H1 (cell line): ENCODE measurements around the gene BCAR3. TPM values are rescaled to one million over a fixed set of nuclear protein-coding genes. Genes with fewer than 3 reads are reported as not detected.

Experiments
- CTCF ChIA-PET: fragments of 300-600 bp; sonication (Branson Sonifier 250); formaldehyde crosslinking; loops from one replicate; lab custom pipeline; 2021; ENCODE audit not compliant: partially characterized antibody; lab: Charles Lee
- POLR2A ChIA-PET: fragments of 300-600 bp; sonication (Branson Sonifier 250); formaldehyde crosslinking; loops from one replicate; lab custom pipeline; 2021; ENCODE audit warnings: inconsistent platforms; ENCODE audit not compliant: partially characterized antibody; lab: Charles Lee
- DNase-seq, 2 experiments: peaks; one replicate each; pipeline versions ENCODE4 v3.0.0 to v3.0.0-alpha.2; 2010 to 2022; ENCODE audit warnings: low spot score in 2 of 2, low read depth in 1 of 2, mixed read lengths in 1 of 2
- FAIRE-seq: peaks from 2 replicates; lab custom pipeline; 2011; peaks lifted over from hg19 to GRCh38; lab: Jason Lieb, UNC
- H2AFZ ChIP-seq: 2 replicates; pipeline ENCODE4 v1.8.1; 2012; ENCODE audit warnings: low read length, inconsistent platforms
- H2AK5ac ChIP-seq: 2 replicates; pipeline ENCODE4 v1.6.1; 2013; ENCODE audit warnings: low read depth, low read length
- H2BK120ac ChIP-seq: replicated peaks from 2 replicates; pipeline ENCODE3; 2013; ENCODE audit warnings: low read depth, low read length, inconsistent platforms
- H2BK12ac ChIP-seq: 2 replicates; pipeline ENCODE4 v1.6.1; 2013; ENCODE audit warnings: low read depth, low read length
- H2BK15ac ChIP-seq: 2 replicates; pipeline ENCODE4 v1.6.1; 2013; ENCODE audit warnings: low read length
- H2BK20ac ChIP-seq: 2 replicates; pipeline ENCODE4 v1.6.1; 2013; ENCODE audit warnings: low read length
- H2BK5ac ChIP-seq: 2 replicates; pipeline ENCODE4 v1.6.1; 2013; ENCODE audit warnings: low read depth, low read length
- H3K14ac ChIP-seq: 2 replicates; pipeline ENCODE4 v1.6.1; 2013; ENCODE audit warnings: inconsistent platforms; ENCODE audit not compliant: insufficient read length
- H3K18ac ChIP-seq: 2 replicates; pipeline ENCODE4 v1.6.1; 2013; ENCODE audit warnings: low read length; ENCODE audit errors: extremely low read depth
- H3K23ac ChIP-seq: 2 replicates; pipeline ENCODE4 v1.6.1; 2013; ENCODE audit warnings: inconsistent platforms; ENCODE audit not compliant: insufficient read length
- H3K23me2 ChIP-seq: 2 replicates; pipeline ENCODE4 v1.6.1; 2013; ENCODE audit warnings: low read depth, low read length
- H3K27ac ChIP-seq: 2 replicates; pipeline ENCODE4 v1.6.1; 2011; ENCODE audit warnings: low read depth, low read length, inconsistent platforms
- H3K27me3 ChIP-seq, 4 experiments: replicated peaks in 1 of 4; 1 replicate in 1 of 4; 2 replicates in 3 of 4; pipeline versions ENCODE4 v1.6.1 to v1.8.1; 2011 to 2013; ENCODE audit warnings: low read length in 3 of 4, mild to moderate bottlenecking in 3 of 4, inconsistent platforms in 2 of 4, mixed read lengths in 2 of 4, moderate library complexity in 1 of 4; ENCODE audit not compliant: control insufficient read depth in 3 of 4, insufficient read depth in 3 of 4; ENCODE audit errors: extremely low read depth in 1 of 4
- H3K36me3 ChIP-seq, 4 experiments: 2 replicates each; pipeline versions ENCODE4 v1.6.1 to v1.8.1; 2011 to 2013; ENCODE audit warnings: mild to moderate bottlenecking in 4 of 4, low read length in 3 of 4, moderate library complexity in 2 of 4, control low read depth in 1 of 4, inconsistent platforms in 1 of 4; ENCODE audit not compliant: insufficient read depth in 4 of 4, control insufficient read depth in 2 of 4
- H3K4ac ChIP-seq: replicated peaks from 2 replicates; pipeline ENCODE3; 2013; ENCODE audit warnings: low read length, low read depth, mixed read lengths, inconsistent platforms; ENCODE audit not compliant: insufficient read length
- H3K4me1 ChIP-seq, 4 experiments: replicated peaks in 1 of 4; 1 replicate in 1 of 4; 2 replicates in 3 of 4; pipeline versions ENCODE4 v1.6.1 to v1.8.1; 2011 to 2013; ENCODE audit warnings: low read length in 3 of 4, inconsistent platforms in 2 of 4, mixed read lengths in 1 of 4; ENCODE audit not compliant: insufficient read depth in 4 of 4, control insufficient read depth in 3 of 4
- H3K4me2 ChIP-seq, 2 experiments: 2 replicates each; pipeline versions ENCODE4 v1.6.1 to v1.8.1; 2011 to 2013; ENCODE audit warnings: low read depth in 2 of 2, low read length in 2 of 2, control low read depth in 1 of 2, inconsistent platforms in 1 of 2, mild to moderate bottlenecking in 1 of 2; ENCODE audit not compliant: insufficient read depth in 1 of 2
- H3K4me3 ChIP-seq, 4 experiments: fragments of 200-600, 300-600 bp in 1 of 4; sonication (generic), shearing (Covaris generic), sonication (Bioruptor Twin) in 1 of 4; 2 replicates each; pipeline versions ENCODE4 v1.5.1 to v1.8.1; 2011 to 2016; ENCODE audit warnings: low read length in 4 of 4, low read depth in 3 of 4, control low read depth in 2 of 4, inconsistent platforms in 2 of 4, mild to moderate bottlenecking in 2 of 4, mixed read lengths in 1 of 4, moderate library complexity in 1 of 4; ENCODE audit not compliant: insufficient read depth in 2 of 4; ENCODE audit errors: extremely low read depth in 1 of 4
- H3K56ac ChIP-seq: replicated peaks from 2 replicates; pipeline ENCODE3; 2013; ENCODE audit warnings: low read depth, mild to moderate bottlenecking, mixed read lengths, low read length, inconsistent platforms; ENCODE audit not compliant: insufficient read length
- H3K79me1 ChIP-seq: 2 replicates; pipeline ENCODE4 v1.6.1; 2013; ENCODE audit warnings: low read depth, low read length, control low read depth
- H3K79me2 ChIP-seq, 2 experiments: 2 replicates each; pipeline versions ENCODE4 v1.6.1 to v1.8.1; 2012 to 2013; ENCODE audit warnings: low read length in 2 of 2, mild to moderate bottlenecking in 2 of 2, inconsistent platforms in 1 of 2; ENCODE audit not compliant: insufficient read depth in 2 of 2, control insufficient read depth in 1 of 2
- H3K9ac ChIP-seq, 4 experiments: replicated peaks in 1 of 4; 1 replicate in 1 of 4; 2 replicates in 3 of 4; pipeline versions ENCODE4 v1.6.1 to v1.8.1; 2011 to 2013; ENCODE audit warnings: low read depth in 3 of 4, low read length in 3 of 4, control low read depth in 2 of 4, mild to moderate bottlenecking in 2 of 4, moderate library complexity in 2 of 4, inconsistent platforms in 1 of 4; ENCODE audit errors: extremely low read depth in 1 of 4
- H3K9me3 ChIP-seq, 2 experiments: 2 replicates each; pipeline versions ENCODE4 v1.6.1 to v1.8.1; 2012 to 2013; ENCODE audit warnings: mild to moderate bottlenecking in 2 of 2, moderate library complexity in 2 of 2, control low read depth in 1 of 2, inconsistent platforms in 1 of 2, low read depth in 1 of 2, low read length in 1 of 2, mixed read lengths in 1 of 2; ENCODE audit not compliant: insufficient read depth in 2 of 2
- H4K20me1 ChIP-seq, 2 experiments: replicated peaks in 1 of 2; 2 replicates each; pipeline versions ENCODE3 to v1.8.1; 2011 to 2013; ENCODE audit warnings: inconsistent platforms in 2 of 2, low read length in 2 of 2, mild to moderate bottlenecking in 1 of 2; ENCODE audit not compliant: insufficient read depth in 2 of 2, control insufficient read depth in 1 of 2
- H4K5ac ChIP-seq: 2 replicates; pipeline ENCODE4 v1.6.1; 2013; ENCODE audit warnings: low read length, low read depth, mixed read lengths, inconsistent platforms; ENCODE audit not compliant: insufficient read length
- H4K8ac ChIP-seq: 2 replicates; pipeline ENCODE4 v1.8.0; 2013; ENCODE audit warnings: mild to moderate bottlenecking, moderate library complexity, low read length, inconsistent platforms; ENCODE audit not compliant: insufficient read depth; ENCODE audit errors: extremely low read depth
- H4K91ac ChIP-seq: replicated peaks from 2 replicates; pipeline ENCODE3; 2013; ENCODE audit warnings: low read length, mixed read lengths, inconsistent platforms; ENCODE audit not compliant: insufficient read length
- CREB1 ChIP-seq: IDR thresholded peaks from 2 replicates; pipeline ENCODE4 v1.6.1; 2012; ENCODE audit warnings: inconsistent platforms
- POU5F1 ChIP-seq: IDR thresholded peaks from 2 replicates; pipeline ENCODE4 v1.6.1; 2011; ENCODE audit warnings: low read depth, mild to moderate bottlenecking, low read length, moderate library complexity
- WGBS, 2 experiments: shearing (Covaris generic) in 1 of 2; methylation state at CpG; one replicate each; pipeline versions ENCODE4 v1.1.6 to v1.1.7; 2013 to 2015; ENCODE audit warnings: low lambda C conversion rate in 2 of 2, mixed read lengths in 2 of 2, inconsistent platforms in 1 of 2, low coverage in 1 of 2, missing lambda C conversion rate in 1 of 2; ENCODE audit not compliant: insufficient replicate concordance in 2 of 2, insufficient coverage in 1 of 2, insufficient read length in 1 of 2; ENCODE audit errors: extremely low coverage in 1 of 2, missing lambda C conversion rate in 1 of 2; 5-methylcytosine and 5-hydroxymethylcytosine counted together
- polyA plus RNA-seq, 7 experiments: library from polyadenylated mRNA; depleted of rRNA in 3 of 7; stranded (reverse) in 5 of 7; unstranded in 2 of 7; fragments of >200 nt in 5 of 7; fragments of 200-250 nt in 2 of 7; gene quantifications; 1 replicate in 5 of 7; 2 replicates in 1 of 7; 4 replicates in 1 of 7; pipeline versions ENCODE4 v1.2.1 to v1.2.3, GENCODE V29; 2011 to 2013; ENCODE audit warnings: missing spikeins in 2 of 7, mixed read lengths in 2 of 7
- total RNA-seq: library from RNA; stranded (reverse); fragmentation: NEBNext Ultra II Directional; extraction: Animal tissue kit (Norgen Biotek cat#: 25700); gene quantifications from 2 replicates; pipeline ENCODE4 v1.2.1, GENCODE V29; 2021

Gene BCAR3
- total and polyA plus RNA-seq, 2 of the 8 experiments (the other 6 are each of a cell fraction or from before 2014, with no cell fraction given): 5.6 to 9.2 TPM

- H4K8ac ChIP-seq: no peak overlapping the region
- TF ChIP-seq POU5F1 (no peak), CREB1 (no peak)
Measured at GRCh38 chr1:93668951-93669350, 12.7 kb downstream of the BCAR3 start.

More at GRCh38 chr1:93668951-93669350, 12.7 kb downstream of the BCAR3 start:
- Histone ChIP-seq H3K23ac (no peak overlapping the region), H3K4me2 (no peak overlapping the region), H4K5ac (no peak overlapping the region), H3K79me2 (peaks cover 0 to 10% of the 10 kb centered on the region in 2 experiments; a peak in 1 of 4 replicates), H2AK5ac (no peak overlapping the region), H3K23me2 (peaks cover 7% of the 10 kb centered on the region; the same call in 1 of the 2 replicates), H3K79me1 (peaks cover 6% of the 10 kb centered on the region; the same call in 1 of the 2 replicates), H3K4me3 (no peak overlapping the region), H2BK20ac (no peak overlapping the region), H4K20me1 (no peaks in the 10 kb centered on the region), H3K4me1 (peaks cover 0 to 12% (median 9%) of the 10 kb centered on the region in 4 experiments; a peak in 6 of 7 replicates), H3K36me3 (peaks cover 0 to 9% (median 0%) of the 10 kb centered on the region in 4 experiments; a peak in 1 of 8 replicates), H2BK120ac (no peak overlapping the region), H3K9ac (no peak overlapping the region), H2BK5ac (no peak overlapping the region), H2BK12ac (no peak overlapping the region), H3K18ac (no peak overlapping the region), H3K4ac (no peak overlapping the region), H3K27me3 (no peaks in the 10 kb centered on the region), H3K56ac (no peak overlapping the region), H2BK15ac (no peak overlapping the region), H3K14ac (no peak overlapping the region), H2AFZ (no peak overlapping the region), H4K91ac (no peak overlapping the region), H3K9me3 (no peaks in the 10 kb centered on the region), H3K27ac (no peak overlapping the region)
- FAIRE-seq (no peak), DNase-seq (no peak)
- WGBS, 2 experiments: 85% methylated on average over 5 of the region's 5 CpGs; no CpG with 5 or more reads in 1 of the 2 experiments
- ChIA-PET CTCF (interaction anchor here (0.7 to 7.0 kb wide), 8 partner anchors 12 to 175 kb away, joined by 3 to 49 read pairs (median 7); partner anchors contain the start of gene BCAR3), POLR2A (interaction anchor here (0.8 to 3.5 kb wide), 2 partner anchors 9 to 196 kb away, joined by 3 to 10 read pairs; no protein-coding TSS in a partner anchor)
